Neutrophil (primary cell): ENCODE data around the gene CHST11.

Source experiments
- H3K27ac ChIP-seq: fragments of 200-600 bp; sonication (generic); 2 replicates; pipeline ENCODE4 v1.5.1; 2016; ENCODE audit warnings: mild to moderate bottlenecking, moderate library complexity
- H3K27me3 ChIP-seq: fragments of 200-600 bp; sonication (generic); 2 replicates; pipeline ENCODE4 v1.6.0; 2016; ENCODE audit warnings: mild to moderate bottlenecking
- H3K36me3 ChIP-seq: fragments of 200-600 bp; sonication (generic); 2 replicates; pipeline ENCODE4 v1.5.1; 2017
- H3K4me1 ChIP-seq, 2 experiments: fragments of 200-600 bp in 1 of 2; sonication (generic) in 1 of 2; 1 replicate in 1 of 2; 2 replicates in 1 of 2; pipeline versions ENCODE4 v1.5.1 to v1.6.1; 2013 to 2016; ENCODE audit warnings: low read depth in 1 of 2, low read length in 1 of 2, mild to moderate bottlenecking in 1 of 2, moderate library complexity in 1 of 2; ENCODE audit not compliant: control insufficient read depth in 1 of 2, insufficient read depth in 1 of 2
- H3K4me3 ChIP-seq, 2 experiments: fragments of 200-600 bp in 1 of 2; sonication (generic) in 1 of 2; 1 replicate in 1 of 2; 2 replicates in 1 of 2; pipeline ENCODE4 v1.5.1; 2013 to 2016; ENCODE audit warnings: low read depth in 1 of 2, low read length in 1 of 2, mild to moderate bottlenecking in 1 of 2, moderate library complexity in 1 of 2
- H3K9me3 ChIP-seq: fragments of 200-600 bp; sonication (generic); 2 replicates; pipeline ENCODE4 v1.5.1; 2016
- TF ChIP-seq, protein P1 (sequence below): fragments of 200-600 bp; sonication (generic); IDR thresholded peaks from 2 replicates; pipeline ENCODE4 v1.5.1; 2016; ENCODE audit warnings: antibody characterized with exemption

The CHST11 gene

DNA sequence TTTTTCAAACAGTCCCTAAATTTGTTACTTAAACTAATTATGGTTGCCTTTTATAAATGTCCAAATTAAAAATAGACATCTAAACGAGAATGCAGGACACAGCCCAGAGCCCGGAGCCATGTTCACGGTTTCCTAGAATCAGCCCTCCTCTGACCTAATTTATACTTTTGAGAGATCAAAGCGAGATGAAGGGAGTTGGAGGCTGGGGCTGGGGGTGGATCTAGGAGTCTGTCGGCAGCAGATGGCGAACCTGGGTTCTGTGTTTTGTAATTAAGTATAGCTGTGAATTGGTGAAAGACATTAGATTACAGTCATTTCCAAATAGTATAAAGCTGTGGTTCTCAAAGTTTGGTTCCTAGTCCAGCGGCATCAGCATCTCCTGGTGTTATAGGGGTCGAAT lies 291.2 kb downstream of the CHST11 start:
- Histone ChIP-seq H3K27me3 (no peaks in the 10 kb centered on the region), H3K9me3 (no peaks in the 10 kb centered on the region), H3K4me3 (no peak overlapping the region), H3K4me1 (peaks cover 40 to 55% of the 10 kb centered on the region in 2 experiments), H3K27ac (peak overlapping the region; percentile 95), H3K36me3 (no peaks in the 10 kb centered on the region)
- TF ChIP-seq, protein P1, sequence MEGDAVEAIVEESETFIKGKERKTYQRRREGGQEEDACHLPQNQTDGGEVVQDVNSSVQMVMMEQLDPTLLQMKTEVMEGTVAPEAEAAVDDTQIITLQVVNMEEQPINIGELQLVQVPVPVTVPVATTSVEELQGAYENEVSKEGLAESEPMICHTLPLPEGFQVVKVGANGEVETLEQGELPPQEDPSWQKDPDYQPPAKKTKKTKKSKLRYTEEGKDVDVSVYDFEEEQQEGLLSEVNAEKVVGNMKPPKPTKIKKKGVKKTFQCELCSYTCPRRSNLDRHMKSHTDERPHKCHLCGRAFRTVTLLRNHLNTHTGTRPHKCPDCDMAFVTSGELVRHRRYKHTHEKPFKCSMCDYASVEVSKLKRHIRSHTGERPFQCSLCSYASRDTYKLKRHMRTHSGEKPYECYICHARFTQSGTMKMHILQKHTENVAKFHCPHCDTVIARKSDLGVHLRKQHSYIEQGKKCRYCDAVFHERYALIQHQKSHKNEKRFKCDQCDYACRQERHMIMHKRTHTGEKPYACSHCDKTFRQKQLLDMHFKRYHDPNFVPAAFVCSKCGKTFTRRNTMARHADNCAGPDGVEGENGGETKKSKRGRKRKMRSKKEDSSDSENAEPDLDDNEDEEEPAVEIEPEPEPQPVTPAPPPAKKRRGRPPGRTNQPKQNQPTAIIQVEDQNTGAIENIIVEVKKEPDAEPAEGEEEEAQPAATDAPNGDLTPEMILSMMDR, result no peak

DNA sequence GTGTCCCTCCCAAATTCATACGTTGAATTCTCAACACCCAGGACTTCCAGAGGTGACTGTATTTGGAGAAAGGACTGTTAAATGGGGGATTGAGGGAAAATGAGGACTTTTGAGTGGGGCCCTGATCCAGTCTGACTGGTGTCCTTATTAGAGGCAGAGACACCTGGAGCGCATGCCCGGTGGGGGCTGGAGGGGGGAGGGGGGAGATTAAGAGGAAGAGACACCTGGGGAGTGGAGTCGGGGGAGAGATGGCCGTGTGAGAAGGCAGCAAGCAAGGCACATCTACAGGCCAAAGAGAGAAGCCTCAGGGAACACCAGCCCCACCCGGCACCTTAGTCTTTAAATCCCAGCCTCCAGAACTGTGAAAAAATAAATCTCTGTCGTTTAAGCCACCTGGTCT lies 291.6 kb downstream of the CHST11 start:
- H3K27ac ChIP-seq, result peak overlapping the region; percentile 95
- TF ChIP-seq, protein P1, result no peak
- no peaks in the 10 kb centered on the region for H3K27me3 ChIP-seq
- H3K4me3 ChIP-seq, result no peak overlapping the region
- no peaks in the 10 kb centered on the region for H3K36me3 ChIP-seq
- no peaks in the 10 kb centered on the region for H3K9me3 ChIP-seq
- H3K4me1 ChIP-seq, result peaks cover 40 to 55% of the 10 kb centered on the region in 2 experiments

DNA sequence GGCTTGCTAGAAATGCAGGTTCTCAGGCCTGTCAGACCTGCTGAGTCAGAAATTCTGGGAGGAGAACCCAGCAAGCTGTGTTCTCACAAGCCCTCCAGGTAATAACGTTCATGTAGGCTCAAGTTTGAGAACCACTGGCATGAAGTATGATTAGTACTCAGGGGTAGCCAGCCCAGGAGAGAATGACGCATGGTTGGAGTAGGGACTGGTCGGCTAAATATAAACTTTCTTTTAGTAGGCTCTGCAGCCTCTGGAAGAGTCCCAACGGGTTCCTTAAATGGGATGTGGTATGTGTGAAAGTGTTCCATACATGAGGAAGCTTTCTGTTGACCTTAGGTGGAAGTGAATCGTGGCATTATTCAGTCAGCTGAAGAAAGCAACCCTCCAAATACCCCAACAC lies 292.0 kb downstream of the CHST11 start:
- peak overlapping the region in 1 of 2 experiments; percentile 52 for H3K4me3 ChIP-seq
- H3K27me3 ChIP-seq, result no peaks in the 10 kb centered on the region
- H3K9me3 ChIP-seq, result no peaks in the 10 kb centered on the region
- peaks cover 40 to 55% of the 10 kb centered on the region in 2 experiments for H3K4me1 ChIP-seq
- H3K36me3 ChIP-seq, result no peaks in the 10 kb centered on the region
- TF ChIP-seq, protein P1, result no peak
- peak overlapping the region; percentile 95 for H3K27ac ChIP-seq

DNA sequence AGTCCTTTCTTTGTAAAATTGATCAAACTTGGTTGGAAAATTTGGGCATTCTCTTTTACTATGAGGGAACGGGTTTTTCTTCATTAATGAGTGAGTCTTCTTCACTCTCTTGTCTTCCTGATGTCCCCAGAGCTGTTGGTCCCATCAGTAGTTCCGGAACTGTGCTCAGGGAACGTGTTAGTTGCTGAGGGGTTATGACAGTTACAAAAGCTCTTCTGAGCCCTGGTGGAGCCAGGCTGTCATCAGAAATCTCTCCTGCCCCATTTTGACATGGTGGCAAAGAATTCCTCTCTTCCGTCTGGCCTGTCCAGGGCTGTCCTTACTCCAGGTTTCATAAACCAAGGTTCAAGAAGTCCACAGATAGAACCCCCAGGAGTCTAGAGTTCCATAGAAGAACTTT lies 292.8 kb downstream of the CHST11 start:
- Histone ChIP-seq H3K4me3 (peak overlapping the region; percentile 20 to 52), H3K4me1 (peaks cover 40 to 55% of the 10 kb centered on the region in 2 experiments), H3K36me3 (no peaks in the 10 kb centered on the region), H3K27me3 (no peaks in the 10 kb centered on the region), H3K9me3 (no peaks in the 10 kb centered on the region), H3K27ac (peak overlapping the region; percentile 95)
- TF ChIP-seq, protein P1, result no peak

DNA sequence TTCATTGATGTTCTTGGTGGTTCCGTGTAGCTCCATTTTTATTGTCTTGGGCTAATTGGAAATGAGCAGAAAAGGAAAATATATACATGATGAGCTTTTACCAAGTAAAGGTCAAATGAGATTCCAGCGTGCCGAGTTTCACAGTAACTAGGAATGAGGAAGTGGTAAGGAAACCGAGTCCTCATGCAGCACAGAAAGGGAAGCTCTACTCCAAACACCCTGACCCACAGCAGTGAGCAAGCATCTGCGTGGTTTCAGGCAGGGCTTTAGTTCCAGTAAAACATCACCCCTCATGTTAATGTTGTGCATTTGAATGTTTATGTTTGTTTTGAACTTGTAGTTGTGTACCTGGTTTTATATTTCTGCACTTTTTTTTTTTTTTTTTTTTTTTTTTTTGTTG lies 293.3 kb downstream of the CHST11 start:
- no peaks in the 10 kb centered on the region for H3K27me3 ChIP-seq
- H3K9me3 ChIP-seq, result no peaks in the 10 kb centered on the region
- H3K4me3 ChIP-seq, result peak overlapping the region; percentile 20 to 52
- H3K36me3 ChIP-seq, result no peaks in the 10 kb centered on the region
- H3K4me1 ChIP-seq, result peaks cover 40 to 55% of the 10 kb centered on the region in 2 experiments
- TF ChIP-seq, protein P1, result no peak
- H3K27ac ChIP-seq, result peak overlapping the region; percentile 95

DNA sequence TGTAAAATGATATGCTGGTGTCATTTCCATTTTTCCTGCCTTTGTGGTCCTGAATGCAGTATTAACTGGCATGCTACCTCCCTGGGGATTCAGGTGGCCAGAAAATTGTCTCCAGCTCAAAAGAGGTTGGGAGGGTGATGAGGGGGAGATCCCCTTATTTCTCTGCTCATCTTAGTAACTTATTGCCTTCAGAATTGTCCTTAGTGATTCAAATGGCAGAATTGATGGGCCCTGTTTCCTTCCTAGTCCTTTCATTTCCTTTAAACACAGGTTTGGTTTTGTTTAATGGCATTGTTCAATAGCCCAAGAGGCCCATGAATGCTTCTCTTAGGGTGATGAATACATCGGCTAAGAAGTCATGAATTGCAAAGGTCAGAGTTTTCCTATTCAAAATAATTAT lies 294.4 kb downstream of the CHST11 start:
- Histone ChIP-seq H3K27ac (peak overlapping the region; percentile 95), H3K4me1 (peaks cover 40 to 55% of the 10 kb centered on the region in 2 experiments)

More for the DNA sequence above, 294.4 kb downstream of the CHST11 start:
- Histone ChIP-seq H3K27me3 (no peaks in the 10 kb centered on the region), H3K4me3 (peak overlapping the region in 1 of 2 experiments; percentile 52), H3K36me3 (no peaks in the 10 kb centered on the region), H3K9me3 (no peaks in the 10 kb centered on the region)
- TF ChIP-seq, protein P1, result no peak
